Lower leg skin (tissue), 3 donors: ENCODE data around the gene VENTX.

Experiments used
- POLR2A ChIP-seq, 2 donors: fragments of 450-650 bp; IDR thresholded peaks; one replicate each; pipeline ENCODE4 v1.6.1; 2016 to 2017; ENCODE audit warnings: antibody characterized with exemption in 2 of 2, mild to moderate bottlenecking in 1 of 2, moderate library complexity in 1 of 2
- TF ChIP-seq, protein P1 (sequence below), 3 donors: fragments of 450-650 bp; IDR thresholded peaks; one replicate each; pipeline ENCODE4 v1.5.1; 2016; ENCODE audit warnings: antibody characterized with exemption in 3 of 3, mild to moderate bottlenecking in 3 of 3, moderate library complexity in 2 of 3

DNA sequence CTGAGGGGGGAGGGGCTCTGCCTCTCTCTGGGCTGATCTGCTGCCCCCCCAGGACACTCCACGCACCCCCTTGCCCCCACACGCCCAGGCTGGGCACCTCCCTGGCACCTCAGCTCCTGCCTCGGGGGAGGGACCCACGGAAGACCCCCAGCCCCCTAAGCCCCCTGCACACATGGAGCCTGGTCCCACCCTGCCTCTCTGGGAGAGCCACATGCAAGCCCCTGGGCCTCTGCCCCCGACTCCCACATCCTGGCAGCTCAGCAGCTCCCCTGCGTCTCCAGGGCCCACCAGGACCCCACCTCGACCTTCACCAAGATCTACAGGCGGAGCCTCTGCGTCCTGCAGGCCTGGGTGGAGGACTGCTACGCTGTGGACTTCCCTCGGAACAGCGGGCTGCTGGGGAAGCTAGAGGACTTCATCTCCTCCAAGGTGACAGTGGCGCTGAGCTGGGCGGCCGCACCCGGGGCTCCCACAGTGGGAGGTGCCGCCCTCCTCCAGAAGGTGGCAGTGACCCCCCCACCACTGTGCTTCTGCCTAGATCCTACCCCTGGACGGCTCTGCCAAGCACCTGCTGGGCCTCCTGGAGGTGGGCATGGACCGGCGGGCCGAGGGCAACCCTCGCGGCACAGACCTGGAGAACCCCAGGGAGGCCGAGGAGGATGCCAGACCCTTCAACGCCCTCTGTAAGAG, 26.4 kb upstream of the VENTX start:
- TF ChIP-seq POLR2A (IDR thresholded peaks at IDR 0.05), result no peak
- TF ChIP-seq, protein P1, sequence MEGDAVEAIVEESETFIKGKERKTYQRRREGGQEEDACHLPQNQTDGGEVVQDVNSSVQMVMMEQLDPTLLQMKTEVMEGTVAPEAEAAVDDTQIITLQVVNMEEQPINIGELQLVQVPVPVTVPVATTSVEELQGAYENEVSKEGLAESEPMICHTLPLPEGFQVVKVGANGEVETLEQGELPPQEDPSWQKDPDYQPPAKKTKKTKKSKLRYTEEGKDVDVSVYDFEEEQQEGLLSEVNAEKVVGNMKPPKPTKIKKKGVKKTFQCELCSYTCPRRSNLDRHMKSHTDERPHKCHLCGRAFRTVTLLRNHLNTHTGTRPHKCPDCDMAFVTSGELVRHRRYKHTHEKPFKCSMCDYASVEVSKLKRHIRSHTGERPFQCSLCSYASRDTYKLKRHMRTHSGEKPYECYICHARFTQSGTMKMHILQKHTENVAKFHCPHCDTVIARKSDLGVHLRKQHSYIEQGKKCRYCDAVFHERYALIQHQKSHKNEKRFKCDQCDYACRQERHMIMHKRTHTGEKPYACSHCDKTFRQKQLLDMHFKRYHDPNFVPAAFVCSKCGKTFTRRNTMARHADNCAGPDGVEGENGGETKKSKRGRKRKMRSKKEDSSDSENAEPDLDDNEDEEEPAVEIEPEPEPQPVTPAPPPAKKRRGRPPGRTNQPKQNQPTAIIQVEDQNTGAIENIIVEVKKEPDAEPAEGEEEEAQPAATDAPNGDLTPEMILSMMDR (IDR thresholded peaks at IDR 0.05), result no peak
